ENCODE results near the gene ABCC6.
A peak's percentile ranks its signal among the peaks of the same experiment; 100 is the strongest.
"Not testable (repeated sequence)": the region's sequence is repeated elsewhere in the genome, so short reads cannot be mapped to it uniquely, and the experiment has no call there.

The ABCC6 gene

GRCh38 chr16:16161319-16161718 is 62.0 kb downstream of the ABCC6 start:
- DNase-seq (ENCODE audit: low spot score), result no peak

DNA sequence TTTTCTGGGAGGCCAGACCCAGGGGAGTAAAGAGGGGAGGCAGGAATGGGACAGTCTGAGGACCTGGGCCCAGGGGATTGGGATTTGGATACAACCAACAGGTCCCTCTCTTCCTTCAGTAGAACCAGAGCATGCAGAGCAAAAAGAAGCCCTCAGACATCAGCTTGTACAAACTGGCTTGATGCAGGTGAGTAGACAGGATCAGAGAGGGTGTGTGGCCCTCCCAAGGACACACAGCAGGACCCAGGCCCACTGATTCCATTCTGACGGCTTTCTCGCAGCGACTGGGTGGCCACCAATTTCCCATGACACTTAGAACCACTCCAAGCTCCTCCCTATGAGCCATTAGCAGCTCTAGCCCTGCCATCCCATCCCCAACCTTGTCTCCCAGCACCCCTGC is 63.6 kb downstream of the ABCC6 start:
- no peak for DNase-seq (ENCODE audit: low spot score)

DNA sequence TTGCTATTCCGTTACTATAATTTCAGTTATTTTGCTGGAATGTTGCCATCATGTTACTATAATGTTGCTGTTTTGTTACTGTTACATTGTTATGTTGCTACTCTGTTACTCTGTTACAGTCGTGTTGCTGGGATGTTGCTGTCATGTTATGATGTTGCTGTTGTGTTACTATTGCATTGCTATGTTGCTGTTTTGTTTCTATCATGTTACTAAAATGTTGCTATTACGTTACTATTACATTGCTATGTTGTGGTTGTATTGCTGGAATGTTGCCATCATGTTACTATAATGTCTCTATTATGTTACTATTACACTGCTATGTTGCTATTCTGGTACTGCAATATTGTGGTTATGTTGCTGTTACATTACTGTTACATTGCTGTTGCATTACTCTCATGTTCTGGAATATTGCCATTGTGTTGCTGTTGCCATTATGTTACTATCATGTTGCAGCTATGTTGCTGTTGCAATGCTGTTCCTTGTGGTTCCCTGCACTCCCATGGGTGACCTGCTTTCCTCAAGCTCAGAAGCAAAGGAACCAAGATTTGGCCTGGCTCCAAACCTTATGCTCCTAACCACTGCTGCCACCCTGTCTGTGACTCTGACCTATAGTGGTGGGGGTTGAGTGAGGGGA is 64.4 kb downstream of the ABCC6 start:
- no peak for DNase-seq (ENCODE audit: low spot score)

DNA sequence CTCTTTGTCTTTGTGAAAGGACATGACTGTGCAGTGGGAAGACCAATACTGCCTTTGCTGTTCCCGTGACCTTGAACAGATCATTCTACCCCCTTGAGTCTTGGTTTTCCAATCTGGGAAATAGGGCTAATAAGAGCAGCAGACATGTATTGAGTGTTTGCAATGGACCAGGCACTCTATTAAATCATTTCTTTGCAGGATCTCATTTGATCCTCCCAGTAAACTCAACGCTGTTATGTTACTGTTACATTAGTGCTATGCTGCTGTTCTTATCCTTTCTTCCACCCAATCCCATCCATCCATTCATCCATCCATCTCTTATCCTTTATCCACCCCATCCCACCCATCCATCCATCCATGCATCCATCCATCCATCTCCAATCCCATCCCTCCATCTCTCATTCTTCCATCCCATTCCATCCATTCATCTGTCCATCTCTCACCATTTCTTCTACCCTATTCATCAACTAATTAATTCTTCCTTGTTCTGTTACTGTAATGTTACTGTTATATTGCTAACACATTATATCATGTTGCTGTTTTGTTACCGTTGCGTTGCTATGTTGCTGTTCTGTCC is 65.1 kb downstream of the ABCC6 start:
- DNase-seq (ENCODE audit: low spot score), result no peak

DNA sequence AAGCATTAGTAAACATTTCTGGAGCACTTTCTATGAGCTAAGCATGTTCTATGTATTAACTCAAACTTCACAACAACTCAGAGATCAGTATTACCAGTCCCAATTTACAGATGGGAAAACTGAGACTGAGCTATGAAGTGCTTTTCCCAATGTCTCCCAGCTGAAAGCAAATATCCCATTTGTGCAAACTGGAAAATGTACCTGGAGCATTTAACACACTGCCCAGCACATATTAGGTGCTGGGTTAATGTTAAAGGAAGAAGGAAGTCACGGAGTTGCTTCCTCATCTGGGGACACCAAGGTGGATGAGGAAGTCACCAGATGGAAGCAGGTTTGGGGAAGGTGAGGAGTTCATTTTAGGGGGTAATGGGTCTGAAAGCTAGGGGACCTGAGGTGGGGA is 66.1 kb downstream of the ABCC6 start:
- DNase-seq (ENCODE audit: low spot score), result no peak

GRCh38 chr16:16155234-16155633 is 68.1 kb downstream of the ABCC6 start:
- no peak for DNase-seq (ENCODE audit: low spot score)

- no peak for DNase-seq (ENCODE audit: low spot score)
These were observed 68.9 kb downstream of the ABCC6 start for GRCh38 chr16:16154281-16154951.

GRCh38 chr16:16153000-16153399 is 70.3 kb downstream of the ABCC6 start:
- DNase-seq (ENCODE audit: low spot score), result not testable (repeated sequence)

- DNase-seq (ENCODE audit: low spot score), result no peak
These were observed 72.0 kb downstream of the ABCC6 start for GRCh38 chr16:16151315-16151714.

- no peak for DNase-seq (ENCODE audit: low spot score)
These were observed 72.5 kb downstream of the ABCC6 start for GRCh38 chr16:16150878-16151152.

DNA sequence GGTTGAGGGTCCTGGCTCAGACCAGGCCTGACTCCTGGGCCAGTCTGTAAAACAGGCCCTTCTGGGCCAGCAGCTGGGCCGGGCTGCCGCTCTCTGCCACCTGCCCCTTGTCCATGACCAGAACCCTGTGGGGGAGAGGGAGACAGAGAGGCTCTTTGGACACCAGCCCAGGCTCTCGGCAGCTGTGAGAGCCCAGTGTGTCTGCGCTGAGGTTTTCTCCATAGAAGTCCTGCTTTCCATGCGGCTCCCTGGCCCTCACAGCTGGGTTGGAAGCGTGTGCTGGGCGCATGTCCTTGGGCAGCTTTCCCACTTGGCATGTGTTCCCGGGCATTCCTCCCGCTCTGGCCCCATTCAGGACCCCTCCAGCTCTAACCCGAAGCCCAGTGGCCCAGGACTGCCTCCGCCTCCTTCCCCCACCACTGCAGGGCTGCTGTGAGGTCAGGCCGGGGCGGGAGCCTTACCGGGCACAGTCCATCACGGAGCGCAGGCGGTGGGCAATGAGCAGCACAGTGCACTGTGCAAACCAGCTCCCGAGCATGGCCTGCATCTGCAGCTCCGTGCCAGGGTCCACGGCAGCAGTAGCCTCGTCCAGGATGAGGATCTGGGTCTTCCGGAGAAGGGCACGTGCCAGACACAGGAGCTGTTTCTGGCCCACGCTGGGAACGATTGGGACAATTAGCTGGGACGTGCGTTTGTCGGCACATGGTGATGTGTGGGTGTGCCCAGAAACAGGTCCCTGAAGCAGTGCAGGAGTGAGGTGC is 73.0 kb downstream of the ABCC6 start:
- peak; percentile 32 for DNase-seq (ENCODE audit: low spot score)

- no peak for DNase-seq (ENCODE audit: low spot score)
These were observed 73.6 kb downstream of the ABCC6 start for GRCh38 chr16:16149710-16150116.

GRCh38 chr16:16148755-16149154 is 74.5 kb downstream of the ABCC6 start:
- no peak for DNase-seq (ENCODE audit: low spot score)

- DNase-seq (ENCODE audit: low spot score), result not testable (repeated sequence)
These were observed 75.2 kb downstream of the ABCC6 start for GRCh38 chr16:16148000-16148599.

DNA sequence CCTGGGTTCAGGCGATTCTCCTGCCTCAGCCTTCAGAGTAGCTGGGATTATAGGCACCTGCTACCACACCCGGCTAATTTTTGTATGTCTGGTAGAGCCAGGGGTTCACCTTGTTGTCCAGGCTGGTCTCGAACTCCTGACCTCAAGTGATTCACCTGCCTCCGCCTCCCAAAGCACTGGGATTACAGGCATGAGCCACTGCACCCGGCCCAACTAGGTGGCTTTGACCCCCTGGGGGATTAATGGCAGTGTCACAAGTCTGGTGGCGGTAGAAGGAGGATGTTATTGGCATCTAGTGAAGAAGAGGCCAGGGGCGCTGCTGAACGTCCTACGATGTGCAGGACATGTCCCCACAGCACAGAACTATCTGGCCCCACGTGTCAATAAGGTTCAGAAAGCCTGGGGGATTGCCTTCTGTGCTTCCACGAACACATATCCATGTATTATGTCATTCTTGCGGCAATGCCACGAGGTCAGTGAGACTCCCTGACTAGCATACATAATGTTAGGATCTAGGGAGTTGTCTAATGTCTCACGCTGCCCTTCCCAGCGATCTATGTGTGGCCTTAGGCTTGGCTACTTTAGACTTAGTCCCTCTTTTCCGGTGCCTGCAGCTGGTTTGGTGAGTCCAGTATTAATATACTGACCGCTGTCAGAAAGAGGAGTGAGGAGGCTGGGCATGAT is 75.8 kb downstream of the ABCC6 start:
- no peak for DNase-seq (ENCODE audit: low spot score)

- DNase-seq (ENCODE audit: low spot score), result no peak
These were observed 76.6 kb downstream of the ABCC6 start for GRCh38 chr16:16146380-16147315.

GRCh38 chr16:16145286-16145685 is 78.0 kb downstream of the ABCC6 start:
- no peak for DNase-seq (ENCODE audit: low spot score)

DNA sequence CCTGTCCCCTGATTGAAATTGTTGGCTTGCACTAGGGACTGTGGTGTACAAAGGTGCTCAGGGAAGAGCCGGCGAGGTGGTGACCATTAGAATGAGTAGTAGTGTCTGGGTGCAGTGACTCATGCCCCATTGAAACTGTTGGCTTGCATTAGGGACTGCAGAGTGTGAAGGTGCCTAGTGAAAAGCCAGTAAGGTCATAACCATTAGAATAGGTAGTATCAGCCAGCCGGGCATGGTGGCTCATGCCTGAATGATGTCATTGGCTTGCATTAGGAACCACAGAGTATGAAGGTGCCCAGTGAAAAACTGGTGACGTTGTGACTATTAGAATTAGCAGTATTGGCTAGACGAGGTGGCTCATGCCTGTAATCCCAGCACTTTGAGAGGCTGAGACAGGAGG is 78.9 kb downstream of the ABCC6 start:
- DNase-seq (ENCODE audit: low spot score), result peak; percentile 22

DNA sequence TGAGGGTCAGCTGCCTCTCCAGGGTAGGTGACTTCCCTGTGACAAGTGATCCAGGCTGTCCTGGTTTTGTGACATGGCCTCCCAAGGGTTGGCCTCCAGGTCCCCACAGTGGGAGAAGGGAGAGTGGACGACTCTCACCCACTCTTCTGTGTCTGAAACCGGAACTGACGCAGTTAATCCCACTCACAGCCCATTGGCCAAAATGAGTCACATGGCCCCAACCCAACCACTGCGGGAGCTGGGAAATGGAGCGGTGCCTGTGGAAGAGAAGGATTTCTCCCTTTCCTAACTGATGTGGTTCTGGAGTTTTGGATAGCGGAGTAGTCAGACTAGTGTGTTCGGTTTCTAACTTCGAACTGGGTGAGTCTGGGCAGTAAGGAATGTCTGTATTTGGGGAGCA is 79.4 kb downstream of the ABCC6 start:
- peak; percentile 25 for DNase-seq (ENCODE audit: low spot score)

DNA sequence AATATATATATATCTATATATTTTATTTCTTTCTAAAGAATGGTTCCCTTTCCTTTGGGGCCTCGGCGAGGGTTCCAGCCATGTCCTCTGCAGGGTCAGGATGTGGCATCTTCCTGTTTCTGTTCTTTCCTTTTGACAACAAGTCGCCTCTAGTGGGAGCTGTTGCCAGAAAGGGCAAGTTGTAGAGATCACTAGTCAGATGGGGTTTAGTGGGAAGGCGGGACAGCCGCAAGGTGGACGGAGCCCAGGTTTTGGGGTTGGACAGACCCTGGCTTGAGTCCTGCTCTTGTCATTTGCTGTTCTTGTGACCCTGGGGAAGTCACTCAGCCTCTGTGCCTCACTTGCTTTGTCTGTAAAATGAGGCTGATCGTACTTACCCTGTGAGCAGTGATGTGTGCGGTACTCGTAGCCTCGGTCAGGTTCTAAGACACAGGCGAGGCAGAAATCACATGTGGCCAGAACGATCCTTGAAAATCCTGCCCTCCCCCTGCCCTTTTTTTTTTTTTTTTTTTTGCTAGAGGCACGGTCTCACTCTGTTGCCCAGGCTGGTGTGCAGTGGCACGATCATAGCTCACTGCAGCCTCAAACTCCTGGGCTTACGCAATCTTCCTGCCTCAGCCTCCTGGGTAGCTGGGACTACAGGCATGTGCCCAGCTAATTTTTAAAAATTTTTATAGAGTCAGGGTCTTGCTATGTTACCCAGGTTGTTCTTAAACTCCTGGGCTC is 80.1 kb downstream of the ABCC6 start:
- peak; percentile 38 for DNase-seq (ENCODE audit: low spot score)

Measured in AG08395 (cell line).